ENCODE data around the gene SIL1. TPM values are rescaled to one million over a fixed set of nuclear protein-coding genes. Genes with fewer than 3 reads are reported as not detected.

SIL1 gene
- total and polyA plus RNA-seq, 2 donors (not counting 3 experiments of a cell fraction or from before 2014, with no cell fraction given) = 47.6 to 67.2 TPM

DNA sequence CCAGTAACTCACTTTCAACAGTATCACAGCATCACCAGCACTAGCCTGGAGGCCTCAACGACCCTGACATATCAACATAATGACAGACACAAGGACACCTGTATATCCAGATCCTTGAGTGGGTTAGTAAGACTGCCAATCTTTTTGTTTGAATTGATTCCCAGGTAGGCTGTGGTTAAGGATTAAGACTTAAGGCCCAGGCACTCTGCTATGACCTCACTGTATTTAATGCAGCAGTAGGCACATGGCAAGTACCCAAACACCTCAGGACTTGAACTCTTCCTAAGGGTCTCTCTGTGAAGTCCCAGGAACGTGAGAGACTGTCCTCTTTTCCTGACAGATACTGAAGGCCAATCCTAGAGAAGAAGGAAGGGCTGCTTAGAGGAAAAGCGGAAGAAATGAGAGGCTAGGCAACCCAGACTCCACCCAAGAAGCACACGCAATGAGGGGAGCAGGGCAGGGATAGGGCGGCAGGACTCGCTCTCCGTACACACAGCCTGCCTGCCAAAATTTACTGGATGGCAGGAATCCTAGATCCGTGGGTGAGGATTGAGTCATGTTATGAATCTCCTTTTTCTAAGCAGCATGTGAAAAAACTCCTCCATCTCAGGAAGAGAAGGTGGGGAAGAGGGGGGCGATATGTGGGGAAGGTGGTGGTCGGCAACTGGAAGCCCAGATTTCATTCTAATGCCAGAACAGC is 93.4 kb downstream of the SIL1 start:
- no peak overlapping the region for H3K27ac ChIP-seq (ENCODE audit: insufficient read depth, low read depth, low read length)
- intact Hi-C loops (cut with micrococcal nuclease) (no loop called here), dilution Hi-C loops (cut with MboI; ENCODE audit: extremely low pct_ligation_motif_present, low sequenced_read_pairs) (no loop called here)
- H3K9ac ChIP-seq (replicated peaks; ENCODE audit: extremely low read depth, insufficient read depth, low read length) = no peak overlapping the region
- H3K9me1 ChIP-seq (replicated peaks; ENCODE audit: control insufficient read depth, extremely low read depth, insufficient read depth, low read length) = no peaks in the 10 kb centered on the region
- no peaks in the 10 kb centered on the region for H3K4me1 ChIP-seq (ENCODE audit: control insufficient read depth, extremely low read depth, insufficient read depth, low read length)
- POLR2A ChIA-PET = no interaction called here
- H4K20me1 ChIP-seq (replicated peaks; ENCODE audit: control insufficient read depth, extremely low read depth, insufficient read depth, low read length) = no peaks in the 10 kb centered on the region
- H3K9me3 ChIP-seq (replicated peaks; ENCODE audit: control insufficient read depth, insufficient read depth, low read length) = no peaks in the 10 kb centered on the region
- BruUV-seq (replicated peaks) = no TSS peak
- H2AFZ ChIP-seq (ENCODE audit: low read depth, low read length) = no peak overlapping the region
- no peaks in the 10 kb centered on the region for H3K79me2 ChIP-seq (ENCODE audit: control insufficient read depth, insufficient read depth, low read length)
- no peaks in the 10 kb centered on the region for H3K27me3 ChIP-seq (ENCODE audit: control insufficient read depth in 2 of 2, insufficient read depth in 2 of 2, low read length in 2 of 2)
- DNase-seq (ENCODE audit: low read depth, low spot score) (no peak), FAIRE-seq (no peak)
- H3K36me3 ChIP-seq (ENCODE audit: control insufficient read depth in 2 of 2, extremely low read depth in 1 of 2, insufficient read depth in 2 of 2, low read length in 2 of 2) = no peaks in the 10 kb centered on the region
- CTCF ChIA-PET = no interaction called here
- no peak overlapping the region for H3K4me3 ChIP-seq (replicated peaks in 1 of 3; ENCODE audit: insufficient read depth in 1 of 3, low read depth in 1 of 3, low read length in 3 of 3)
- no peak for TF ChIP-seq MYC (IDR thresholded peaks at IDR 0.05; ENCODE audit: low read depth, low read length)
- no peak overlapping the region for H3K4me2 ChIP-seq (ENCODE audit: insufficient read depth, low read length)

DNA sequence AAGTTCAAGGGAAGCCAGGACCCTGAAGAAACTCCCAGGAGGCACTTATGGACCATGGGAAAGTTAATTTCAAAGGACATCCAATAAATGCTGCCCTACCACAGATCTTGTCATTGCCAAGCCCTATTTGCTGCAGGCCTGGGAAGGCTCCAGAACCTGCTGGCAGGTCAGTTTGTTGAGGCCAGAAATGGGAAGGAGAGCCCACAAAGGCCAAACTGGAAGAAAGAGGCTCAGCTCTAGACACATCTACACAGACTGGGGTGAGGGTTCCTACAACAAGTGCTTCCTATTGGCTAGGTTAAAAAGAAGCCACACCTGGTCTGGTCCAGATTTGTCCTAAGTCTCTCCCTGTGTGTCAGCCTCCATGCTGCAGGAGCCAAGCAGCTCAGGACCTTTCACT is 94.4 kb downstream of the SIL1 start:
- FAIRE-seq = no peak
- no peaks in the 10 kb centered on the region for H3K36me3 ChIP-seq (ENCODE audit: control insufficient read depth in 2 of 2, extremely low read depth in 1 of 2, insufficient read depth in 2 of 2, low read length in 2 of 2)

More for the DNA sequence above, 94.4 kb downstream of the SIL1 start:
- no peaks in the 10 kb centered on the region for H3K9me1 ChIP-seq (replicated peaks; ENCODE audit: control insufficient read depth, extremely low read depth, insufficient read depth, low read length)
- no peaks in the 10 kb centered on the region for H3K79me2 ChIP-seq (ENCODE audit: control insufficient read depth, insufficient read depth, low read length)
- no peaks in the 10 kb centered on the region for H4K20me1 ChIP-seq (replicated peaks; ENCODE audit: control insufficient read depth, extremely low read depth, insufficient read depth, low read length)
- CTCF ChIA-PET = no interaction called here
- intact Hi-C loops (cut with micrococcal nuclease) = no loop called here
- POLR2A ChIA-PET = no interaction called here
- DNase-seq (ENCODE audit: low read depth, low spot score) = no peak
- no peak overlapping the region for H3K9ac ChIP-seq (replicated peaks; ENCODE audit: extremely low read depth, insufficient read depth, low read length)
- H3K4me2 ChIP-seq (ENCODE audit: insufficient read depth, low read length) = no peak overlapping the region
- H3K27me3 ChIP-seq (ENCODE audit: control insufficient read depth in 2 of 2, insufficient read depth in 2 of 2, low read length in 2 of 2) = no peaks in the 10 kb centered on the region
- H3K4me3 ChIP-seq (replicated peaks in 1 of 3; ENCODE audit: insufficient read depth in 1 of 3, low read depth in 1 of 3, low read length in 3 of 3) = no peak overlapping the region
- no peak overlapping the region for H2AFZ ChIP-seq (ENCODE audit: low read depth, low read length)
- no peaks in the 10 kb centered on the region for H3K9me3 ChIP-seq (replicated peaks; ENCODE audit: control insufficient read depth, insufficient read depth, low read length)
- dilution Hi-C loops (cut with MboI; ENCODE audit: extremely low pct_ligation_motif_present, low sequenced_read_pairs) = no loop called here
- BruUV-seq (replicated peaks) = no TSS peak
- H3K27ac ChIP-seq (ENCODE audit: insufficient read depth, low read depth, low read length) = no peak overlapping the region
- TF ChIP-seq POLR2A (IDR thresholded peaks at IDR 0.05; ENCODE audit: low read depth, low read length) = no peak
- TF ChIP-seq, protein P1, sequence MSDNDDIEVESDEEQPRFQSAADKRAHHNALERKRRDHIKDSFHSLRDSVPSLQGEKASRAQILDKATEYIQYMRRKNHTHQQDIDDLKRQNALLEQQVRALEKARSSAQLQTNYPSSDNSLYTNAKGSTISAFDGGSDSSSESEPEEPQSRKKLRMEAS (IDR thresholded peaks at IDR 0.05; ENCODE audit: insufficient read depth, insufficient read length) = no peak
- TF ChIP-seq FOS (IDR thresholded peaks at IDR 0.05; ENCODE audit: borderline replicate concordance, insufficient read depth, low read length) = no peak
- TF ChIP-seq GATA2 (IDR thresholded peaks at IDR 0.05; ENCODE audit: insufficient read depth, insufficient read length, low read depth, low read length) = no peak
- TF ChIP-seq, protein P2, sequence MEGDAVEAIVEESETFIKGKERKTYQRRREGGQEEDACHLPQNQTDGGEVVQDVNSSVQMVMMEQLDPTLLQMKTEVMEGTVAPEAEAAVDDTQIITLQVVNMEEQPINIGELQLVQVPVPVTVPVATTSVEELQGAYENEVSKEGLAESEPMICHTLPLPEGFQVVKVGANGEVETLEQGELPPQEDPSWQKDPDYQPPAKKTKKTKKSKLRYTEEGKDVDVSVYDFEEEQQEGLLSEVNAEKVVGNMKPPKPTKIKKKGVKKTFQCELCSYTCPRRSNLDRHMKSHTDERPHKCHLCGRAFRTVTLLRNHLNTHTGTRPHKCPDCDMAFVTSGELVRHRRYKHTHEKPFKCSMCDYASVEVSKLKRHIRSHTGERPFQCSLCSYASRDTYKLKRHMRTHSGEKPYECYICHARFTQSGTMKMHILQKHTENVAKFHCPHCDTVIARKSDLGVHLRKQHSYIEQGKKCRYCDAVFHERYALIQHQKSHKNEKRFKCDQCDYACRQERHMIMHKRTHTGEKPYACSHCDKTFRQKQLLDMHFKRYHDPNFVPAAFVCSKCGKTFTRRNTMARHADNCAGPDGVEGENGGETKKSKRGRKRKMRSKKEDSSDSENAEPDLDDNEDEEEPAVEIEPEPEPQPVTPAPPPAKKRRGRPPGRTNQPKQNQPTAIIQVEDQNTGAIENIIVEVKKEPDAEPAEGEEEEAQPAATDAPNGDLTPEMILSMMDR (IDR thresholded peaks at IDR 0.05; ENCODE audit: extremely low read depth in 1 of 2, insufficient read depth in 1 of 2, low read depth in 1 of 2, low read length in 2 of 2) = no peak
- no peak for TF ChIP-seq POLR2AphosphoS5 (IDR thresholded peaks at IDR 0.05; ENCODE audit: insufficient read depth, low read depth, low read length)
- TF ChIP-seq EZH2 (IDR thresholded peaks at IDR 0.05; ENCODE audit: borderline replicate concordance, low read depth, low read length, severe bottlenecking) = no peak
- TF ChIP-seq MYC (IDR thresholded peaks at IDR 0.05; ENCODE audit: low read depth, low read length) = no peak
- TF ChIP-seq JUN (IDR thresholded peaks at IDR 0.05; ENCODE audit: borderline replicate concordance, insufficient read depth, insufficient read length, low read depth) = no peak
- H3K4me1 ChIP-seq (ENCODE audit: control insufficient read depth, extremely low read depth, insufficient read depth, low read length) = no peaks in the 10 kb centered on the region
